NCI-H1694 (cell line): ENCODE data around the gene GNG3.

ENCODE experiments used
- DNase-seq: peaks from one replicate; lab custom pipeline; 2025; lab: John Stamatoyannopoulos, UW

The GNG3 gene

DNA sequence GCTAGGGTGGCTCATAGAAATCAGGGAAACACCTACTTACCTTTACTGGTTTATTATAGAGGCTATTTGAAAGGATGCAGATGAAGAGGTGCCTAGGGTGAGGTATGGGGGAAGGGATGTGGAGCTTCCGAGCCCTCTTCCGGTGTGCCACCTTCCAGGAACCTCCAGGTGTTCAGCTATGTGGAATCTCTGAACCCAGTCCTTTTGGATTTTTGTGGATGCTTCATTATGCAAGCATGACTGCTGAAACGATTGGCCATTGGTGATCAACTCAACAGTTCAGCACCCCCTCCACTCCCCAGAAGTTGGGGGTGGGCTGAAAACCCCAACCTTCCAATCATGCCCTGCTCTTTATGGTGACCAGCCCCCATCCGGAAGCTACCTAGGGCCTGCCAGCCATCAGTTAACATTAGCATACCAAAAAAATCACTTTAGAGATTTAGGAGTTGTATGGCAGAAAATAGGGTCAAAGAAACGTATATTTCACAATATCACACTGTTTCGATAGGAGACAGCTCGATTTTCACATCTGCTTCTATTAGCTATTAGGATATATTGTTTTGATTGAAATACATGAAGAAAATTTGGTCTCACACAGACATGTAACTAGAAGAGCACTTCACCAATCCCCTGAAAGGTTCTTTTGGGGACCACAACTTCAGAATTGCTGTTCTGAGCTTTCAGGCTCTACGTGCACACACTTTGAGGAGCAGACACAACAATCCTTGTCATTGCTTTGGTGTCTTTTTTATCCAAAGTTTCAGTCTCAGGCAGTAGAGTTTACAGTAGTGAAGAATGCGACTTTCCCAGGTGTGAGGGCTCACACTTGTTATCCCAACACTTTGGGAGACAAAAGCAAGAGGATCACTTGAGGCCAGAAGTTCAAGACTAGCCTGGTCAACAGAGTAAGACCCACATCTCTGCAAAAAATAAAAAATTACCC is 50.6 kb downstream of the GNG3 start:
- no peak for DNase-seq
